Measurements from ENCODE around the gene MYH9. TPM values are rescaled to one million over a fixed set of nuclear protein-coding genes. Genes with fewer than 3 reads are reported as not detected.

MYH9 gene
- total and polyA plus RNA-seq, 4 donors, result 32.3 to 150 (median 98.7) TPM

DNA sequence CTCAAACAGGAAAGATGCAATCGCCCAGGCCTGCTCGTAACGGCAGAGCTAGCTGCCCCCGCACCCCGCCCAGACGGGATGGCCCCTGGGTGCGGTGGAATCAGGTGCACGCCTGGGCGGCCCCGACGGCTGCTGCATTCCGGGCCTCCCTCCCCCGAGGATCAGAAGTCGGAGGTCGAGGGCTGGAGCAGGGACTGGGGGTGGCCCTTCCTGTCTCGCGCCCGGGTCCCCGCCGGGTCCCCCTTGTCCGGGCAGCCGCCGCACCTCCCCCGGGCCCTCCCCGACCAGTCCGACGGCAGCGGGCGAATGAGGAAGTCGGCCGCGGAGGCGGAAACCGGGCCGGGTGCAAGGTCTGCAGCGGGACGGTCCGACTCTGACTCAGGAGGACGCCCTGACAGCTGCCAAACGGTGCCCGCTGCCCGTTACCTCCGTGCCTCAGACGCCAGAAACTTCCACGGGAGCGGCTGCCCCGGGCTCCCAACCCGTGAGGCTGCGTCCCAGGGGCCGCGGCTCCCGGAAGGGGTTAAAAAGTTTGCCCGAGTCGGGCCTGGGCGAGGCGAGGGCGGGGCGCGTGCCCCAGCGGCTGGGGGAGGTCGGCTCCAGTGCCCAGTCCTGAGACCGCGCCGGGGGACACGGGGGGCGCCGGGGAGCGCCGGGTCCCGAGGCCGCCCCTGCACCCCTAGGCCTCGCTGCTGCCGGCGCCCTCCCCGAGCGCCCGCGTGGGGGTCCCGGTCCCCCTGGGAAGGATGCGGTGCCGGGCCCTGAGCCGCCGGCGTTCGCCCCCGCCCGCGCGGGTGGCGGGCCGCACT lies 663 bp downstream of the MYH9 start:
- no peaks in the 10 kb centered on the region for H3K36me3 ChIP-seq (ENCODE audit: control insufficient read depth in 4 of 4, insufficient read depth in 3 of 4, low read depth in 1 of 4, low read length in 3 of 4)
- peak overlapping the region; percentile 82 to 100 (median 91) for H3K4me3 ChIP-seq (ENCODE audit: low read depth in 1 of 3, low read length in 3 of 3)
- no peaks in the 10 kb centered on the region for H3K9me3 ChIP-seq (ENCODE audit: control insufficient read depth in 4 of 4, low read length in 3 of 4)
- H3K27ac ChIP-seq (ENCODE audit: low read depth in 1 of 2, low read length in 2 of 2), result peak overlapping the region; percentile 93 to 100
- peaks cover 1 to 32% (median 25%) of the 10 kb centered on the region in 4 donors for H3K4me1 ChIP-seq (ENCODE audit: control insufficient read depth in 4 of 4, insufficient read depth in 4 of 4, low read length in 3 of 4)
- H3K9ac ChIP-seq (ENCODE audit: low read depth in 1 of 2, low read length in 2 of 2), result peak overlapping the region; percentile 87 to 97
- under 1% methylated on average over 91 of the region's 91 CpGs for WGBS
- peak; percentile 62 for DNase-seq (ENCODE audit: low spot score)
- no peaks in the 10 kb centered on the region for H3K27me3 ChIP-seq (ENCODE audit: control insufficient read depth in 4 of 4, insufficient read depth in 4 of 4, low read length in 3 of 4)
- TF ChIP-seq EGR1 (IDR thresholded peaks at IDR 0.05; ENCODE audit: low read depth in 2 of 2) (no peak), FOXA1 (IDR thresholded peaks at IDR 0.05) (no peak), TAF1 (conservative IDR thresholded peaks at IDR 0.05) (no peak), HNF4A (conservative IDR thresholded peaks at IDR 0.05) (peak; percentile 3 to 11), NR2F2 (IDR thresholded peaks at IDR 0.05) (no peak), JUND (IDR thresholded peaks at IDR 0.05) (no peak)
- TF ChIP-seq, protein P1, sequence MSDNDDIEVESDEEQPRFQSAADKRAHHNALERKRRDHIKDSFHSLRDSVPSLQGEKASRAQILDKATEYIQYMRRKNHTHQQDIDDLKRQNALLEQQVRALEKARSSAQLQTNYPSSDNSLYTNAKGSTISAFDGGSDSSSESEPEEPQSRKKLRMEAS (IDR thresholded peaks at IDR 0.05), result no peak

DNA sequence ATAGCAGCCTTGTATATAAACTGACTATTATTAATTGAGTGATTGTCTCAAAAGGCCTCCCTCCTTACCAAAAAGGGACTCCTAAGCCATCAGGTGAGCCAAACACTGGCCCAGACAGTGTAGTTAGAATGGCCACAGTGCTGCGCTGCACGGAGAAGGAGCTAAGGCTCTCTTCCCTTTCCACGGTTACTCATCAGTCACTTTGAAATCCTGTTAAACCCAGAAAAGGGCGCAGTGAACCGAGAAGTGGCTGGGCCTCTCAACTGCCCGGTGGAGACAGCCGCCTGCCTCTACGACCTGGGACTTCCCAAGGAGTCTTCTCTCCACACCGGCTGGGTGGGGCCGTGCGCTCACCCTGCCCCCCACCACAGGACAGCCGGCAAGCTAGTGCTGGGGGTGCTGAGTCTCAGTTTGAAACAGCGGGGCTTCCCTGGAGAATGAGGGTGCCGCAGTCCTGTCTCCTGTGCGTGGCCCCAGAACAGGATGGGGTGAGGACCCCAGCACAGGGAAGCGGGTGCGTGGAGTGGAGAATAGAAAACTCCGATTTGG lies 1.3 kb downstream of the MYH9 start:
- H3K4me3 ChIP-seq (ENCODE audit: low read depth in 1 of 3, low read length in 3 of 3), result peak overlapping the region; percentile 82 to 100 (median 91)
- WGBS, result under 1% methylated on average over 18 of the region's 18 CpGs
- H3K9me3 ChIP-seq (ENCODE audit: control insufficient read depth in 4 of 4, low read length in 3 of 4), result no peaks in the 10 kb centered on the region
- no peaks in the 10 kb centered on the region for H3K27me3 ChIP-seq (ENCODE audit: control insufficient read depth in 4 of 4, insufficient read depth in 4 of 4, low read length in 3 of 4)
- H3K27ac ChIP-seq (ENCODE audit: low read depth in 1 of 2, low read length in 2 of 2), result peak overlapping the region; percentile 93 to 100
- DNase-seq (ENCODE audit: low spot score), result no peak
- H3K4me1 ChIP-seq (ENCODE audit: control insufficient read depth in 4 of 4, insufficient read depth in 4 of 4, low read length in 3 of 4), result peaks cover 1 to 32% (median 26%) of the 10 kb centered on the region in 4 donors
- no peak for TF ChIP-seq FOXA1 (IDR thresholded peaks at IDR 0.05)
- TF ChIP-seq RAD21 (IDR thresholded peaks at IDR 0.05), result peak in 1 of 2 donors; percentile 26
- peak; percentile 76 for TF ChIP-seq YY1 (IDR thresholded peaks at IDR 0.05)
- TF ChIP-seq EGR1 (IDR thresholded peaks at IDR 0.05; ENCODE audit: low read depth in 2 of 2), result peak in 1 of 2 donors; percentile 72
- no peak for TF ChIP-seq JUND (IDR thresholded peaks at IDR 0.05)
- TF ChIP-seq TAF1 (conservative IDR thresholded peaks at IDR 0.05), result peak; percentile 61
- TF ChIP-seq, protein P2, sequence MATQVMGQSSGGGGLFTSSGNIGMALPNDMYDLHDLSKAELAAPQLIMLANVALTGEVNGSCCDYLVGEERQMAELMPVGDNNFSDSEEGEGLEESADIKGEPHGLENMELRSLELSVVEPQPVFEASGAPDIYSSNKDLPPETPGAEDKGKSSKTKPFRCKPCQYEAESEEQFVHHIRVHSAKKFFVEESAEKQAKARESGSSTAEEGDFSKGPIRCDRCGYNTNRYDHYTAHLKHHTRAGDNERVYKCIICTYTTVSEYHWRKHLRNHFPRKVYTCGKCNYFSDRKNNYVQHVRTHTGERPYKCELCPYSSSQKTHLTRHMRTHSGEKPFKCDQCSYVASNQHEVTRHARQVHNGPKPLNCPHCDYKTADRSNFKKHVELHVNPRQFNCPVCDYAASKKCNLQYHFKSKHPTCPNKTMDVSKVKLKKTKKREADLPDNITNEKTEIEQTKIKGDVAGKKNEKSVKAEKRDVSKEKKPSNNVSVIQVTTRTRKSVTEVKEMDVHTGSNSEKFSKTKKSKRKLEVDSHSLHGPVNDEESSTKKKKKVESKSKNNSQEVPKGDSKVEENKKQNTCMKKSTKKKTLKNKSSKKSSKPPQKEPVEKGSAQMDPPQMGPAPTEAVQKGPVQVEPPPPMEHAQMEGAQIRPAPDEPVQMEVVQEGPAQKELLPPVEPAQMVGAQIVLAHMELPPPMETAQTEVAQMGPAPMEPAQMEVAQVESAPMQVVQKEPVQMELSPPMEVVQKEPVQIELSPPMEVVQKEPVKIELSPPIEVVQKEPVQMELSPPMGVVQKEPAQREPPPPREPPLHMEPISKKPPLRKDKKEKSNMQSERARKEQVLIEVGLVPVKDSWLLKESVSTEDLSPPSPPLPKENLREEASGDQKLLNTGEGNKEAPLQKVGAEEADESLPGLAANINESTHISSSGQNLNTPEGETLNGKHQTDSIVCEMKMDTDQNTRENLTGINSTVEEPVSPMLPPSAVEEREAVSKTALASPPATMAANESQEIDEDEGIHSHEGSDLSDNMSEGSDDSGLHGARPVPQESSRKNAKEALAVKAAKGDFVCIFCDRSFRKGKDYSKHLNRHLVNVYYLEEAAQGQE (IDR thresholded peaks at IDR 0.05), result peak; percentile 81
- peak overlapping the region; percentile 87 to 97 for H3K9ac ChIP-seq (ENCODE audit: low read depth in 1 of 2, low read length in 2 of 2)
- H3K36me3 ChIP-seq (ENCODE audit: control insufficient read depth in 4 of 4, insufficient read depth in 3 of 4, low read depth in 1 of 4, low read length in 3 of 4), result no peaks in the 10 kb centered on the region
